22Rv1 (cell line): ENCODE data around the gene RNF126.

ENCODE experiments used
- ZFX ChIP-seq: fragments of 450-650 bp; IDR thresholded peaks from 2 replicates; pipeline ENCODE4 v1.6.1; 2017; ENCODE audit warnings: antibody characterized with exemption, borderline replicate concordance
- TF ChIP-seq, protein P1 (sequence below): fragments of 450-650 bp; IDR thresholded peaks from 2 replicates; pipeline ENCODE4 v1.5.1; 2017; ENCODE audit warnings: mild to moderate bottlenecking

DNA sequence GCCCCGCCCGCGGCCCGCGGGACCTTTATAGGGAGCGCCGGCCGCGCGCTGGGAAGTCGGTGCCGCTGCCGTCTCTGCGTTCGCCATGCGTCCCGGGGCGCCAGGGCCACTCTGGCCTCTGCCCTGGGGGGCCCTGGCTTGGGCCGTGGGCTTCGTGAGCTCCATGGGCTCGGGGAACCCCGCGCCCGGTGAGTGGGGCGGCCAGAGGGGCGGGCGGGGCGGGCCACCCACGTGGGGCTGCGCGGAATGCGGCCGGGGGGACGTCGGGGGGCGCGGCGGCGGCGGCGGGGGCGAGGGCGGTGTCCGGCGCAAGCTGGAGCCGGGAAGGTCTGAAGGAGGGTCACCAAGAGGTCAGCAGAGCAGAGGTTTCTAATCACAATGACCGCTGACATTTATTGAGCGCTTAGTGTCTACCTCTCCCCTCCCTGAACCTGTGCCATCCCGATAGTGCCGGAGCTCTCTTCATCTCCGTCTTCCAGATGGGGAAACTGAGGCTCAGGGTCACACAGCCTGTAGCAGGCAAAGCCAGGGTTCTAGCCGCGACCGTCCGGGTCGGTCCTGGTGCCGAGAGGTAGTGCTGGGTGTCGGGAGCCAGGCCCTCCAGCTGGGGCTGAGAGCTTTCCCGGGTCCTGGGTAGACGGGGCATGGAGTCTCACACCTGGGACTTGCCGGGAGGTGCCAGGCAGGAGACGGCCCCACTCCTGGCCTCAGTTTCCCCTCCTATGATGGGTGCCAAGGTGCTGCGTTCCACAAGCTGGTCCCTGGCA, 13.5 kb upstream of the RNF126 start, which contains the start of gene FSTL3:
- TF ChIP-seq, protein P1, sequence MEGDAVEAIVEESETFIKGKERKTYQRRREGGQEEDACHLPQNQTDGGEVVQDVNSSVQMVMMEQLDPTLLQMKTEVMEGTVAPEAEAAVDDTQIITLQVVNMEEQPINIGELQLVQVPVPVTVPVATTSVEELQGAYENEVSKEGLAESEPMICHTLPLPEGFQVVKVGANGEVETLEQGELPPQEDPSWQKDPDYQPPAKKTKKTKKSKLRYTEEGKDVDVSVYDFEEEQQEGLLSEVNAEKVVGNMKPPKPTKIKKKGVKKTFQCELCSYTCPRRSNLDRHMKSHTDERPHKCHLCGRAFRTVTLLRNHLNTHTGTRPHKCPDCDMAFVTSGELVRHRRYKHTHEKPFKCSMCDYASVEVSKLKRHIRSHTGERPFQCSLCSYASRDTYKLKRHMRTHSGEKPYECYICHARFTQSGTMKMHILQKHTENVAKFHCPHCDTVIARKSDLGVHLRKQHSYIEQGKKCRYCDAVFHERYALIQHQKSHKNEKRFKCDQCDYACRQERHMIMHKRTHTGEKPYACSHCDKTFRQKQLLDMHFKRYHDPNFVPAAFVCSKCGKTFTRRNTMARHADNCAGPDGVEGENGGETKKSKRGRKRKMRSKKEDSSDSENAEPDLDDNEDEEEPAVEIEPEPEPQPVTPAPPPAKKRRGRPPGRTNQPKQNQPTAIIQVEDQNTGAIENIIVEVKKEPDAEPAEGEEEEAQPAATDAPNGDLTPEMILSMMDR: no peak
- TF ChIP-seq ZFX: no peak
